Activated CD8-positive, alpha-beta T cell treated with anti-CD3 and anti-CD28 coated beads for 36 hours (primary cell): ENCODE data around the gene EFNA4. TPM values are rescaled to one million over a fixed set of nuclear protein-coding genes. Genes with fewer than 3 reads are reported as not detected.
A peak's percentile ranks its signal among the peaks of the same experiment; 100 is the strongest.

Experiments
- ATAC-seq: fragments of 200-7000 bp; cut with Tn5 transposase; one replicate; pipeline ENCODE4 v1.10.0; 2021; ENCODE audit warnings: mild to moderate bottlenecking, moderate library complexity
- CTCF ChIA-PET: fragments of 350-600 bp; sonication (Branson Sonifier 250); formaldehyde crosslinking; loops from one replicate; lab custom pipeline; 2021; ENCODE audit warnings: antibody characterized with exemption; lab: Charles Lee
- POLR2A ChIA-PET: fragments of 350-600 bp; sonication (Branson Sonifier 250); formaldehyde crosslinking; loops from one replicate; lab custom pipeline; 2021; ENCODE audit warnings: antibody characterized with exemption; lab: Charles Lee
- DNase-seq: peaks from one replicate; pipeline ENCODE4 v3.0.0-alpha.2; 2020
- H3K27ac Mint-ChIP-seq: one replicate; pipeline ENCODE4 v1.8.0; 2021; ENCODE audit warnings: mild to moderate bottlenecking, mixed read lengths
- H3K27me3 Mint-ChIP-seq: one replicate; pipeline ENCODE4 v1.8.0; 2021; ENCODE audit warnings: mixed read lengths
- H3K36me3 Mint-ChIP-seq: one replicate; pipeline ENCODE4 v1.8.0; 2021; ENCODE audit warnings: low read depth, mixed read lengths
- H3K4me1 Mint-ChIP-seq: one replicate; pipeline ENCODE4 v1.8.0; 2021; ENCODE audit warnings: low read depth, mixed read lengths
- H3K4me3 Mint-ChIP-seq: one replicate; pipeline ENCODE4 v1.8.0; 2021; ENCODE audit warnings: mild to moderate bottlenecking, moderate library complexity, mixed read lengths
- H3K9me3 Mint-ChIP-seq: one replicate; pipeline ENCODE4 v1.8.0; 2021; ENCODE audit warnings: mixed read lengths
- CTCF ChIP-seq: fragments of 200-600 bp; IDR thresholded peaks from one replicate; pipeline ENCODE4 v1.8.0; 2022; ENCODE audit warnings: antibody characterized with exemption, mild to moderate bottlenecking
- intact Hi-C: fragments of 100-400 bp; cut with micrococcal nuclease; formaldehyde crosslinking; loops from one replicate; pipeline ENCODE4 v1.10.0; 2022
- total RNA-seq, 2 experiments: library from RNA; stranded (reverse); gene quantifications; one replicate each; pipeline ENCODE4 v1.2.3, GENCODE V29; 2021

The EFNA4 gene
- total RNA-seq, 2 experiments from 2014 or later = 7.1 to 7.8 TPM

- H3K4me1 Mint-ChIP-seq = peaks cover 21% of the 10 kb centered on the region
- DNase-seq (peak; percentile 60), ATAC-seq (peak; percentile 37)
- ChIA-PET POLR2A (interaction anchor here (0.7 to 1.1 kb wide), 3 partner anchors 12 to 61 kb away, joined by 3 to 4 read pairs (median 4); no protein-coding TSS in a partner anchor), CTCF (interaction anchor here (0.7 to 12.6 kb wide), 5 partner anchors 12 to 99 kb away, joined by 4 to 124 read pairs (median 23); partner anchors contain the start of genes EFNA4 and KRTCAP2)
- peaks cover 3% of the 10 kb centered on the region for H3K36me3 Mint-ChIP-seq
- H3K27me3 Mint-ChIP-seq = no peaks in the 10 kb centered on the region
- H3K4me3 Mint-ChIP-seq = no peak overlapping the region
- no peak overlapping the region for H3K27ac Mint-ChIP-seq
- no peak for TF ChIP-seq CTCF
- H3K9me3 Mint-ChIP-seq = no peaks in the 10 kb centered on the region
- intact Hi-C loops = no loop called here
Measured at GRCh38 chr1:155073377-155074242, 10.1 kb downstream of the EFNA4 start.

- H3K9me3 Mint-ChIP-seq = no peaks in the 10 kb centered on the region
- POLR2A ChIA-PET = interaction anchor here (0.5 to 2.1 kb wide), 4 partner anchors 9 to 223 kb away, joined by 4 to 11 read pairs (median 5); no protein-coding TSS in a partner anchor
- ATAC-seq (no peak), DNase-seq (no peak)
- peaks cover 10% of the 10 kb centered on the region for H3K27me3 Mint-ChIP-seq
- CTCF ChIA-PET = interaction anchor here (1.5 to 12.6 kb wide), 7 partner anchors 10 to 97 kb away, joined by 3 to 124 read pairs (median 14); partner anchors contain the start of genes ADAM15, EFNA4 and KRTCAP2
- H3K4me1 Mint-ChIP-seq = peaks cover 27% of the 10 kb centered on the region
- no peak overlapping the region for H3K4me3 Mint-ChIP-seq
- no peak overlapping the region for H3K27ac Mint-ChIP-seq
- no peak for TF ChIP-seq CTCF
- intact Hi-C loops = no loop called here
- no peaks in the 10 kb centered on the region for H3K36me3 Mint-ChIP-seq
Measured at GRCh38 chr1:155075535-155075934, 12.0 kb downstream of the EFNA4 start.

- H3K27me3 Mint-ChIP-seq = peaks cover 15% of the 10 kb centered on the region
- no peak overlapping the region for H3K4me3 Mint-ChIP-seq
- DNase-seq = no peak
- ChIA-PET CTCF (interaction anchor here (1.0 to 12.6 kb wide), 8 partner anchors 9 to 132 kb away, joined by 3 to 124 read pairs (median 12); partner anchors contain the start of genes ADAM15, EFNA4 and KRTCAP2), POLR2A (interaction anchor here (0.6 to 2.1 kb wide), 6 partner anchors 9 to 63 kb away, joined by 3 to 11 read pairs (median 4); partner anchors contain the start of gene EFNA4)
- ATAC-seq = no peak
- no peak for TF ChIP-seq CTCF
- H3K27ac Mint-ChIP-seq = no peak overlapping the region
- H3K4me1 Mint-ChIP-seq = peaks cover 27% of the 10 kb centered on the region
- H3K36me3 Mint-ChIP-seq = no peaks in the 10 kb centered on the region
- no peaks in the 10 kb centered on the region for H3K9me3 Mint-ChIP-seq
- intact Hi-C loops = no loop called here
Measured at GRCh38 chr1:155076371-155076770, 12.8 kb downstream of the EFNA4 start.

- intact Hi-C loops = no loop called here
- no peaks in the 10 kb centered on the region for H3K36me3 Mint-ChIP-seq
- DNase-seq (no peak), ATAC-seq (no peak)
- ChIA-PET CTCF (interaction anchor here (1.0 to 12.6 kb wide), 4 partner anchors 8 to 23 kb away, joined by 4 to 124 read pairs (median 31); partner anchors contain the start of gene EFNA4), POLR2A (interaction anchor here (0.7 to 1.6 kb wide), 4 partner anchors 14 to 95 kb away, joined by 3 read pairs; partner anchors contain the start of gene EFNA4)
- H3K9me3 Mint-ChIP-seq = no peaks in the 10 kb centered on the region
- no peak overlapping the region for H3K27ac Mint-ChIP-seq
- no peak overlapping the region for H3K4me3 Mint-ChIP-seq
- TF ChIP-seq CTCF = no peak
- H3K27me3 Mint-ChIP-seq = peaks cover 21% of the 10 kb centered on the region
- peaks cover 31% of the 10 kb centered on the region for H3K4me1 Mint-ChIP-seq
Measured at GRCh38 chr1:155077346-155077745, 13.8 kb downstream of the EFNA4 start.
